Muscle of arm (tissue), 12 donors: ENCODE measurements around the gene PHF20. TPM values are rescaled to one million over a fixed set of nuclear protein-coding genes. Genes with fewer than 3 reads are reported as not detected.
"Not testable (repeated sequence)": the region's sequence is repeated elsewhere in the genome, so short reads cannot be mapped to it uniquely, and the experiment has no call there.

Experiments
- DNase-seq: peaks from one replicate; pipeline ENCODE4 v3.0.0-alpha.2; 2013
- polyA plus RNA-seq, 12 donors: library from polyadenylated mRNA; unstranded; fragments of 120-200 nt; gene quantifications; one replicate each; pipeline ENCODE4 v1.2.1, GENCODE V29; 2013; ENCODE audit not compliant: insufficient read length in 12 of 12

The PHF20 gene
- polyA plus RNA-seq, 12 donors, result 26.6 to 37.0 (median 33.5) TPM; not detected in 1

DNA sequence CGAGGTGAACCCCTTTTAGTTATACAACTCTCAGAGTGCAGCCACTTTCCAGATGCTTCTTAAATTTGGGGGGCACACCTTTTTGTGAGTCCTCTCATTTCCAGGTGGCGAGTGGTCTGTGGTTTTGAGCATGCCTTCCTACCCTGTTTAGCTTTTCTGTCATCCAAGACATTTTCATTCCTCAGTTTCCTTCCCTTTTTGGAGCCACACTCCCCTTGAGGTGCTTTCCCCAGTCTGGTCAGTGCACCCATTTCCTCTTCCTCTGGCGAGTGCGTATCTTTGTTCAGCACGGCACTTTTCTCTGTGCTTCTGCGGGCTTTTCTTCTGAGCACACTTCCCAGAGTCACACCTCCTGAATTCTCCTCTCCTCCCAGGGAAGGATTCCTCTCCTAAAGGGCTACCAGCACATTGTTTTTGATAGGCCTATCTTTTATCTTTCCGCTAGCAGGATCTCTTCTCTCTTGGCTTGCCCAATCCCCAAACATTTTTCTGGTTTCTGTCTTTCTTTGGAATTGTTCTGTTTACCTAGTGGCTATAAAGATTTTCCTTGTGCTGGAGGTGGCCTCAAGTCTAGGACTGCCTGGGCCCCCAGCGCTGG, 1.4 kb downstream of the PHF20 start:
- no peak for DNase-seq

GRCh38 chr20:35774391-35774790, 2.6 kb downstream of the PHF20 start:
- no peak for DNase-seq

DNA sequence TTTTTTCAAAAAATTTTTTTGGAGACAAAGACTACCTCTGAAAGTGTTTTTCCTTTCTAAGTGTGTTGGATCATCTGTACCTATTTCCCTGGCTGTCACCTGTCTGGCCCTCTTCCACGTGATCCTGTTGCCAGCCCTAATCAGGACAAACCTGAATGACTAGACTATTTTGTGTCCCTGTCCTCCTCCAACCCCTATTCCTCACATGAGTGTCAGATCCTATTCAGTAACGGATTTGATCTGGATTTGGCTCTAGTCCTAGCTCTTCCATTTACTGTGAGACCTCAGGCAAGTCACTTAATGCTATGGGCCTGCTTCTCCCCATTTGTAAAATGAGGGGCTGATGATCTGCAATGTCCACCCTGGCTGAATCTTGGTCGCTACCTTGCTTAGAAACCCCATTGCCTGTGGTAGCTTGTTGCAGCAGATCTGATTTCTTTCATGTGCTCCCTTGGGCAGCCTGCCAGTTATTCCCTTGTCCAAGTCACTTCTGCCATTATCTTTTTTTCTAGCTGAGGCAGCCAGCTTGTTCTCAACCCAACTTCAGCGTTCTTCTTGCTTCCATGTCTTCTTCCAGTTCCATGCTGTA, 4.8 kb downstream of the PHF20 start:
- peak; percentile 30 for DNase-seq

DNA sequence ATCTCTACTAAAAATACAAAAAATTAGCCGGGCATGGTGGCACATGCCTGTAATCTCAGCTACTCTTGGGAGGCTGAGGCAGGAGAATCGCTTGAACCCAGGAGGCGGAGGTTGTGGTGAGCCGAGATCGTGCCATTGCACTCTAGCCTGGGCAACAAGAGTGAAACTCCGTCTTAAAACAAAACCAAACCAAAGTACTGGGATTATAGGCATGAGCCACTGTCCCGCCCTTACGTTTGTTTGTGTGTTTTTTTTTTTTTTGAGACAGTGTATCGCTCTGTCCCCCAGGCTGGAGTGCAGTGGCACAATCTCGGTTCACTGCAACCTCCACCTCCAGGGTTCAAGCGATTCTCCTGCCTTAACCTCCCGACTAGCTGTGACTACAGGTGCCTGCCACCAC, 12.0 kb downstream of the PHF20 start:
- not testable (repeated sequence) for DNase-seq

DNA sequence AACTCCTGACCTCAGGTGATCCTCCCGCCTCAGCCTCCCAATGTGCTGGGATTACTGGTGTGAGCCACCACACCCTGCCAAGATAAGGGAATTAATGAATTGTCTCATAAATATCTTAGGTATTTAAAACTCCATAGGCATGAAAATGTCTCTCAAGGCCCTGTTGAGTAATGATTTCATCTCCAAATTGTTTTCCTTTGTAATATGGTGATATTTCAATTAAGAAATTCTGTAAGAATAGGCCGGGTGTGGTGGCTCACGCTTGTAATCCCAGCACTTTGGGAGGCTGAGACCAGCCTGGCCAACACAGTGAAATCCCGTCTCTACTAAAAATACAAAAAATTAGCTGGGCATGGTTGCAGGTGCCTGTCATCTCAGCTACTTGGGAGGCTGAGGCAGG, 13.7 kb downstream of the PHF20 start:
- DNase-seq, result not testable (repeated sequence)

GRCh38 chr20:35788796-35789195, 17.0 kb downstream of the PHF20 start:
- DNase-seq, result no peak

- no peak for DNase-seq
Observed at GRCh38 chr20:35791097-35791496, 19.3 kb downstream of the PHF20 start.

- DNase-seq, result no peak
Observed at GRCh38 chr20:35791821-35792220, 20.0 kb downstream of the PHF20 start.

GRCh38 chr20:35792740-35793139, 20.9 kb downstream of the PHF20 start:
- no peak for DNase-seq

- DNase-seq, result no peak
Observed at GRCh38 chr20:35796571-35796970, 24.8 kb downstream of the PHF20 start.

DNA sequence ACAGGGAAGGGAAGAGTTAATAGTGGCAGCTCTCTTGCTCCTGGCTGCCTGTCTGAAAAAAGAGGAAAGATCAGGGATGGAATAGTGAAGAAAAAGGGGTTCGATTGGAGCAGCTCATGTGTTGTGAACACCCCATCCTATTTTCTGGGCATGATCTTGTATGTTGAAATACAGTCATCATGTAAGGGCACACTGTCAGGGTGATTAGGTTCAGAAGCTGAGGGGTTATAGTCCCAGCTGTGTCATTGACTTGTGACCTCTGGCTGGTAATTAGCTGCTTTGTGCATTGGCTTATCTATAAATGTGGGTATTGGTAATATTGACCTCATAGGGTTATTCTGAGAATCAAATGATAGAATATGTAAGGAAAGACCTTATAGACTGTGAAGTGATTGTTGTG, 30.1 kb downstream of the PHF20 start:
- no peak for DNase-seq

DNA sequence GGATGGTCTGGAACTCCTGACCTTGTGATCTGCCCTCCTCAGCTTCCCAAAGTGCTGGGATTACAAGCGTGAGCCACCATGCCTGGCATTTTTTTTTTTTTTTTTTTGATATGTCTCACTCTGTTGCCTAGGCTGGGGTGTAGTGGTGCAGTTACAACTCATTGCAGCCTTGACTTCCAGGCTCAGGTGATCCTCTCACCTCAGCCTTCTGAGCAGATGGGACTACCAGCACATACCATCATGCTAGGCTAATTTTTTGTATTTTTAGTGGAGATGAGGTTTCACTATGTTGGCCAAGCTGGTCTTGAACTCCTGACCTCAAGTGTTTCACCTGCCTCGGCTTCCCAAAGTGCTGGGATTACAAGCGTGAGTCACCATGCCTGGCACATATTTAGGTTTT, 34.3 kb downstream of the PHF20 start:
- DNase-seq, result no peak

- DNase-seq, result no peak
Observed at GRCh38 chr20:35807877-35808276, 36.1 kb downstream of the PHF20 start.

DNA sequence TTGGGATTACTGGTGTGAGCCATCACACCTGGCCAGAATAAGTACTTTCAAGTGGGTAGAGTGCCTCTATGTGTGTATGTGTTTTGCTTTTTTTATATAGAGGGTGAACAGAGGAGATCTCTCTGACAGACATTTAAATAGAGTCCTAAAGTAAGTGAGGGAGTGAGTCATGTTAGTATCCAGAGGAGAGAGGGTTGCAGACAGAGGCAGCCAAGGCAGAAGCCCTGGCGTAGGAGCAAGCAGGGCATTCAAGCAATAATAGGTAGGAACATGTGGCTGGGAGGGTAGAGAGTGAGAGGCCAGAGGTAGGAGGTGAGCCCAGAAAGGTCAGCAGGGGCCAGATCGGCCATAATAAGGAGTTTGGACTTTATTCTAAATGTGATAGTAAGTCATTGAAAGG, 48.9 kb downstream of the PHF20 start:
- no peak for DNase-seq

- DNase-seq, result no peak
Observed at GRCh38 chr20:35821807-35822242, 50.0 kb downstream of the PHF20 start.

- DNase-seq, result no peak
Observed at GRCh38 chr20:35823147-35823546, 51.3 kb downstream of the PHF20 start.

- DNase-seq, result no peak
Observed at GRCh38 chr20:35823937-35824336, 52.1 kb downstream of the PHF20 start.

- no peak for DNase-seq
Observed at GRCh38 chr20:35826397-35826998, 54.7 kb downstream of the PHF20 start.

DNA sequence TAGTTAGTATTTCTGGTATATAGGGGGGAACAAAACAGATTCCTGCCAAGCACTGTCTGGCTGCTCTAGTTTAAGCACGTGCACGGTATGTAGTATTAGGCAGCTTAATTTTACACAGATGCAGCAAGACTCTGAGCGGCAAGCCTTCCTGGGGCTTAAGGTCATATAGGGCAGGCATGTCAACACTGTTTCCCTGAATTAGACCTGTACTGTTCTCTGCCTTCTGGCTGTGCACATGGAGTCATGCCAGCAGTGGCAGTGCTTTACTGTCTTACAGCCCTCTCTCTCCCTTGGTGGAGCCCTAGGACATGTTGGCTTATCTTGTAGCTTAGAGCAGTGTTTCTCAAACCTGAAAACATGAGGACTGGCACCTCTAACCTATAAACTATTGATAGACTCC, 56.6 kb downstream of the PHF20 start:
- DNase-seq, result no peak

DNA sequence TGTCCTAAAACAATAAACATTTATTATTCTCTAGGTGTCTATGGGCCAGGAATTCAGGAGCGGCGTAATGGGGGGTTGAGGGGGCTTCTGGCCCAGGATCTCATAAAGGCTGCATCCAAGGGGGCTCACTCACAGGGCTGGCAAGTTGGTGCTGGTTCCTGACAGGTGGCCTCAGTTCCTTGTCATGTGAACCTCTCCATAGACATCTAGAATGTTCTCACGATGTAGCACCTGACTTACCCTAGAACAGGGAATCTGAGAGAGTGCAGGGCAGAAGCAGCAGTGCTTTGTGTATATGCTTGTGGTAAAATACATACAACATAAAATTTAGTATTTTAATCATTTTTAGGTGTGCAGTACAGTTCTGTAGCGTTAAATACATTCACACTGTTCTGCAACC, 57.1 kb downstream of the PHF20 start:
- DNase-seq, result no peak

DNA sequence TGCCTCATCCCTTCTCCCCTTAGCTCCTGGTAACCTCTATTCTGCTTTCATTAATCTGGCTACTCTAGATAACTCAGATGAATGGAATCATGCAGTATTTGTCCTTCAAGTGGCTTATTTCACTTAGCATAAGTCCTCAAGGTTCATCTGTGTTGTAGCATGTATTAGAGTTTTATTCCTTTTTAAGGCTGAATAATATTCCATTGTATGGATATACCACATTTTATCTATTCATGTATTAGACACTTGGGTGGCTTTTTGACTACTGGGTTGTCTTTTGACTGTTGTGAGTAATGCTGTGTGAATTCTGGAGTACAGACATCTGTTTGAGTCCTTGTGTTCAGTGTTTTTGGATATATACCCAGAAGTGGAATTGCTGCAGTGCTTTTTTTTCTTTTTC, 58.4 kb downstream of the PHF20 start:
- no peak for DNase-seq

DNA sequence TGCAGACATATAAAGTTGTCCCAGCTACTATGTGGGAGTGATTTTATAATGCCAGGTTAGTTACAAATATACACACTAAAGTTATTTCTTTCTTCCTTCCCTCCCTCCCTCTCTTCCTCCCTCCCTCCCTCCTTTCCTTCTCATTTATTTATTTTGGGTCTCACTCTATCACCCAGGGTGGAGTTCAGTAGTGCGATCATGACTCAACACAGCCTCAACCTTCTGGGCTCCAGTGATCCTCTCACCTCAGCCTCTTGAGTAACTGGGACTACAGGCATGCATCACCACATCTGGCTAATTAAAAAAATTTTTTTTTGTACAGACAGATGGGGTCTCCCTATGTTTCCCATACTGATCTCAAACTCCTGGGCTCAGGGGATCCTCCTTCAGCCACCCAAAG, 59.2 kb downstream of the PHF20 start:
- DNase-seq, result no peak

- DNase-seq, result no peak
Observed at GRCh38 chr20:35831971-35832370, 60.2 kb downstream of the PHF20 start.

GRCh38 chr20:35833241-35833640, 61.4 kb downstream of the PHF20 start:
- no peak for DNase-seq
